Ascending aorta (tissue), 2 donors: Measurements from ENCODE around the gene BAZ2B. TPM values are rescaled to one million over a fixed set of nuclear protein-coding genes. Genes with fewer than 3 reads are reported as not detected.

Experiments used
- DNase-seq, 2 donors: peaks; one replicate each; pipeline ENCODE4 v3.0.0-alpha.2; 2019; ENCODE audit warnings: low spot score in 2 of 2
- H3K27ac ChIP-seq, 2 donors: fragments of 200-600 bp; sonication (generic); one replicate each; pipeline ENCODE4 v1.5.1; 2016 to 2017; ENCODE audit warnings: mild to moderate bottlenecking in 1 of 2
- H3K27me3 ChIP-seq: fragments of 200-600 bp; sonication (generic); one replicate; pipeline ENCODE4 v1.5.1; 2017
- H3K36me3 ChIP-seq, 2 donors: fragments of 200-600 bp; sonication (generic); one replicate each; pipeline ENCODE4 v1.5.1; 2016
- H3K4me1 ChIP-seq, 2 donors: fragments of 200-600 bp; sonication (generic); one replicate each; pipeline ENCODE4 v1.5.1; 2016 to 2017; ENCODE audit warnings: mild to moderate bottlenecking in 1 of 2
- H3K4me3 ChIP-seq, 2 donors: fragments of 200-600 bp; sonication (generic); one replicate each; pipeline ENCODE4 v1.5.1; 2016 to 2017; ENCODE audit warnings: mild to moderate bottlenecking in 1 of 2
- H3K9me3 ChIP-seq, 2 donors: fragments of 200-600 bp; sonication (generic); one replicate each; pipeline ENCODE4 v1.5.1; 2016
- intact Hi-C: fragments of 100-400 bp; cut with DNase I; formaldehyde crosslinking; loops from one replicate; pipeline ENCODE4 v1.15.1; 2023
- total RNA-seq: library from RNA; depleted of rRNA; stranded (reverse); fragments of >200 nt; gene quantifications from one replicate; pipeline ENCODE4 v1.1.0, GENCODE V29; 2016
- TF ChIP-seq, protein P1 (sequence below), 3 experiments: fragments of 200-600 bp in 2 of 3; fragments of 450-650 bp in 1 of 3; sonication (generic) in 2 of 3; IDR thresholded peaks; one replicate each; pipeline ENCODE4 v1.5.1; 2016 to 2019; ENCODE audit warnings: antibody characterized with exemption in 3 of 3, mild to moderate bottlenecking in 1 of 3, moderate library complexity in 1 of 3

The BAZ2B gene
- total RNA-seq, 1 donor from 2014 or later, result 30.8 TPM

DNA sequence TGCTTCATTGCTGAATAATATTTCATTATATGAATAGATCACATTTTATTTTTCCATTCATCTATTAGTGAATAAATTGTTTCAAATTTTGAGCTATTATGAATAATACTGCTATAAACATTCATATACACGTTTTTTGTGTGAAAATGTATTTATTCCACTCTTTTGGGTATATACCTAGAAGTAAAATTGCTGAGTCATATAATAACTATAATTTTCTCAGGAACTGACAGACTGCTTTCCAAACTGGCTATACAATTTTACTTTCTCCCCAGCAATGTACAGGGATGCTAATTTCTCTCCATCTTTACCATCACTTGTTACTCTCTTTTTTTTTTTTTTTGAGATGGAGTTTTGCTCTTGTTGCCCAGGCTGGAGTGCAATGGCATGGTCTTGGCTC, 35.5 kb upstream of the BAZ2B start:
- no peak overlapping the region for H3K4me3 ChIP-seq

DNA sequence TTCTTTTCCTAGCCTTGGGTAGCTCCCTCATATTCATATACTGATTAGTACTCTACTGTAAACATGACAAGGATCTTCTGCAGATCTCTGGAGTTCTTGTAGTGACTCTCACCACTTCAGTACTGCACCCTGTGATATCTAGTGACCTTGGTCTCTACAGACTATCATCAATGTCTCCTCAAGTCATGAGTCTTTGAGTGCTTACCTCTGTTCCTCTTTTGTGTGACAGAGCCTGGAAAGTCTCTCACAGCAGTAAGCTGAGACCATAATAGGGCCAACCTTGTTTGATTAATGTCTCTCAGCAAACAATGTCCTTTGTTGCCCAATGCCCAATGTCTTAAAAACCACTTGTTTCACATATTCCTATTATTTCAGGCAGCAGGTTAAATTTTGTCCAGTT, 34.2 kb upstream of the BAZ2B start:
- no peak for DNase-seq
- TF ChIP-seq, protein P1, sequence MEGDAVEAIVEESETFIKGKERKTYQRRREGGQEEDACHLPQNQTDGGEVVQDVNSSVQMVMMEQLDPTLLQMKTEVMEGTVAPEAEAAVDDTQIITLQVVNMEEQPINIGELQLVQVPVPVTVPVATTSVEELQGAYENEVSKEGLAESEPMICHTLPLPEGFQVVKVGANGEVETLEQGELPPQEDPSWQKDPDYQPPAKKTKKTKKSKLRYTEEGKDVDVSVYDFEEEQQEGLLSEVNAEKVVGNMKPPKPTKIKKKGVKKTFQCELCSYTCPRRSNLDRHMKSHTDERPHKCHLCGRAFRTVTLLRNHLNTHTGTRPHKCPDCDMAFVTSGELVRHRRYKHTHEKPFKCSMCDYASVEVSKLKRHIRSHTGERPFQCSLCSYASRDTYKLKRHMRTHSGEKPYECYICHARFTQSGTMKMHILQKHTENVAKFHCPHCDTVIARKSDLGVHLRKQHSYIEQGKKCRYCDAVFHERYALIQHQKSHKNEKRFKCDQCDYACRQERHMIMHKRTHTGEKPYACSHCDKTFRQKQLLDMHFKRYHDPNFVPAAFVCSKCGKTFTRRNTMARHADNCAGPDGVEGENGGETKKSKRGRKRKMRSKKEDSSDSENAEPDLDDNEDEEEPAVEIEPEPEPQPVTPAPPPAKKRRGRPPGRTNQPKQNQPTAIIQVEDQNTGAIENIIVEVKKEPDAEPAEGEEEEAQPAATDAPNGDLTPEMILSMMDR (IDR thresholded peaks at IDR 0.05), result no peak
- no peak overlapping the region for H3K27ac ChIP-seq
- H3K4me3 ChIP-seq, result no peak overlapping the region
- peaks cover 0 to 9% of the 10 kb centered on the region in 2 donors for H3K9me3 ChIP-seq
- no peaks in the 10 kb centered on the region for H3K27me3 ChIP-seq
- intact Hi-C loops, result no loop called here
- H3K36me3 ChIP-seq, result no peaks in the 10 kb centered on the region
- H3K4me1 ChIP-seq, result no peaks in the 10 kb centered on the region

More for the DNA sequence above, 35.5 kb upstream of the BAZ2B start:
- Histone ChIP-seq H3K27me3 (no peaks in the 10 kb centered on the region), H3K4me1 (no peaks in the 10 kb centered on the region), H3K36me3 (no peaks in the 10 kb centered on the region), H3K9me3 (peaks cover 0 to 13% of the 10 kb centered on the region in 2 donors), H3K27ac (no peak overlapping the region)
- intact Hi-C loops, result no loop called here
- DNase-seq, result no peak
- TF ChIP-seq, protein P1 (IDR thresholded peaks at IDR 0.05), result no peak

DNA sequence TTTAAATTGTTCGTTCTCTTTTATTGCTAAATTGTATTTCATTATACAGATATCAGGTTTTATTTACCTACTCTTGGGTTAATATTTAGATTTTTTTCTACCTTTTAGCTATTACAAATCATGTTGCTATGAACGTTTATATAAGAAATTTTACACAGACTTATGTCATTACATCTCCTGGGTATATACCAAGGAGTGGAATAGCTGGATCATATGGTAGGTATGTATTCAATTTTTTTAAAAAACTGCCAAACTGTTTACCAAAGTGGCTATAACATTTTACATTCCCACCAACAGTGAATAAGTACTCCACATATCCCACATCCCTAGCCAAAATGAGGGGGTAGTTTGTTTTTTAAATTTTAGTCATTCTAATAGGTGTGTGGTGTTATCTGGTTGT, 32.3 kb upstream of the BAZ2B start:
- H3K9me3 ChIP-seq, result no peaks in the 10 kb centered on the region
- no peaks in the 10 kb centered on the region for H3K36me3 ChIP-seq
- H3K4me3 ChIP-seq, result no peak overlapping the region
- no peak overlapping the region for H3K27ac ChIP-seq
- H3K4me1 ChIP-seq, result no peaks in the 10 kb centered on the region
- DNase-seq, result no peak
- TF ChIP-seq, protein P1 (IDR thresholded peaks at IDR 0.05), result no peak
- intact Hi-C loops, result no loop called here
- no peaks in the 10 kb centered on the region for H3K27me3 ChIP-seq

DNA sequence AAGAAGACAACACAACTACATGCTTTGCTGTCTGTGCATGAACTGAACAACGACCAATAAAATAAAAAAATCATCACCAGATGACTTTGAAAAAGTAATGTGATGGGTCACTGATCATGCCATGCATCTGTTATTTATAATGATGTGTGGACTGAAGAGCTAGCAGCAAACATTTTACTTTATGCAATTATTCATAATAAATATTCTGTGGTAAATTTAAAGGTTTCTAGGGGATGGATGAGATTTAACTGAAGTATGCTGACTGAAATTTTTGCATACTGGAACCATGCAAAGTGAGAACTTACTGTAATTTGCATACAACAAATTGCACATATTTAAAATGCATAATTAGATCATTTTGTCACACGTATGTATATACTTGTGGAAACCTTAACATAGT, 31.3 kb upstream of the BAZ2B start:
- H3K27ac ChIP-seq, result no peak overlapping the region
- TF ChIP-seq, protein P1 (IDR thresholded peaks at IDR 0.05), result no peak
- intact Hi-C loops, result no loop called here
- no peaks in the 10 kb centered on the region for H3K27me3 ChIP-seq
- no peaks in the 10 kb centered on the region for H3K36me3 ChIP-seq
- H3K9me3 ChIP-seq, result no peaks in the 10 kb centered on the region
- no peak overlapping the region for H3K4me3 ChIP-seq
- DNase-seq, result no peak
- no peaks in the 10 kb centered on the region for H3K4me1 ChIP-seq

DNA sequence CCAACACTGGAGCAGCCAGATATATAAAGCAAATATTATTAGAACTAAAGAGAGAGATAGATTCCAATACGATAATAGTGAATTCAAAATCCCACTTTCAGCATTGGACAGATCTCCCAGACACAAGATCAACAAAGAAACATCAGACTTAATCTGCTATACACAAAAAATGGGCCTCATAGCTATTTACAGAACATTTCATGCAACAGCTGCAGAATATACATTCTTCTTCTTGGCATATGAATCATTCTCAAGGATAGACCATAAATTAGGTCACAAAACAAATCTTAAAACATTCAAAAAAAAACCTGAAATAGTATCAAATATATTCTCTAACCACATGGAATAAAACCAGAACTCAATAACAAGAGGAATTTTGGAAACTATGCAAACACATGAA, 23.8 kb upstream of the BAZ2B start:
- Histone ChIP-seq H3K36me3 (no peaks in the 10 kb centered on the region), H3K27me3 (no peaks in the 10 kb centered on the region), H3K27ac (no peak overlapping the region), H3K4me3 (no peak overlapping the region), H3K9me3 (peaks cover 0 to 8% of the 10 kb centered on the region in 2 donors), H3K4me1 (no peaks in the 10 kb centered on the region)
- TF ChIP-seq, protein P1 (IDR thresholded peaks at IDR 0.05), result no peak
- no peak for DNase-seq
- intact Hi-C loops, result no loop called here

DNA sequence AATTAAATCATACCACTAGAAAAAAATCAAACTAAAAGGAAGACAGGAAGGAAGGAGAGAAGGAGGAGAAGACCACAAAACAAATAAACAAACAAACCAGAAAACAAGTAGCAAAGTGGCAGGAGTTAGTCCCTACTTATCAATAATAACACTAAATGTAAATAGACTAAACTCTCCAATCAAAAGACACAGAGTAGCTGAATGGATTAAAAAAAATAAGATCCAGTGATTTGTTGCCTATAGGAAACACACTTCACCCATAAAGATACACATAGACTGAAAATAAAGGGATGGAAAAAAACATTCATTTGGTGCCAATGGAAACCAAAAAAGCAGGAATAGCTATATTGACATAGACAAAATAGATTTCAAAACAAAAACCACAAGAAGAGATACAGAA, 23.4 kb upstream of the BAZ2B start:
- peaks cover 0 to 8% of the 10 kb centered on the region in 2 donors for H3K9me3 ChIP-seq
- intact Hi-C loops, result no loop called here

More for the DNA sequence above, 23.4 kb upstream of the BAZ2B start:
- Histone ChIP-seq H3K4me1 (no peaks in the 10 kb centered on the region), H3K4me3 (no peak overlapping the region), H3K36me3 (no peaks in the 10 kb centered on the region), H3K27ac (no peak overlapping the region), H3K27me3 (no peaks in the 10 kb centered on the region)
- DNase-seq, result no peak
- TF ChIP-seq, protein P1 (IDR thresholded peaks at IDR 0.05), result no peak
